Cardiac muscle cell (in vitro differentiated cells and primary cell): Measurements from ENCODE around the gene CHKB. TPM values are rescaled to one million over a fixed set of nuclear protein-coding genes. Genes with fewer than 3 reads are reported as not detected.
"Not testable (repeated sequence)": the region's sequence is repeated elsewhere in the genome, so short reads cannot be mapped to it uniquely, and the experiment has no call there.

ENCODE experiments used
- DNase-seq, 2 donors: peaks; one replicate each; pipeline versions ENCODE4 v3.0.0 to v3.0.0-alpha.2; 2010 to 2017; ENCODE audit warnings: low read depth in 1 of 2, low spot score in 1 of 2
- H3K27ac ChIP-seq: fragments of 200-600 bp; sonication (generic); 2 replicates; pipeline ENCODE4 v1.5.1; 2016
- H3K27me3 ChIP-seq: fragments of 200-600 bp; sonication (generic); 2 replicates; pipeline ENCODE4 v1.6.0; 2016; ENCODE audit warnings: control low read depth
- H3K36me3 ChIP-seq: fragments of 200-600 bp; sonication (generic); 2 replicates; pipeline ENCODE4 v1.5.1; 2016; ENCODE audit warnings: control low read depth
- H3K4me1 ChIP-seq: fragments of 200-600 bp; sonication (generic); 2 replicates; pipeline ENCODE4 v1.8.1; 2017; ENCODE audit warnings: low read depth, mild to moderate bottlenecking, mixed run types
- H3K4me3 ChIP-seq: fragments of 200-600 bp; sonication (generic); 2 replicates; pipeline ENCODE4 v1.5.1; 2016; ENCODE audit warnings: mild to moderate bottlenecking
- H3K9me3 ChIP-seq: fragments of 200-600 bp; sonication (generic); 2 replicates; pipeline ENCODE4 v1.5.1; 2017; ENCODE audit warnings: low read depth, mild to moderate bottlenecking, control low read depth
- polyA plus RNA-seq: library from polyadenylated mRNA; unstranded; fragments of >200 nt; fragmentation: Nextera tagmentation; extraction: Ambion mirVana; gene quantifications from 2 replicates; pipeline ENCODE4 v1.2.1, GENCODE V29; 2016
- total RNA-seq: library from RNA; depleted of rRNA; stranded (reverse); fragments of >200 nt; gene quantifications from 2 replicates; pipeline ENCODE4 v1.2.3, GENCODE V29; 2016
- TF ChIP-seq, protein P1 (sequence below): IDR thresholded peaks from 2 replicates; pipeline ENCODE4 v1.5.1; 2012; ENCODE audit warnings: low read depth, mild to moderate bottlenecking, low read length

The CHKB gene
- total and polyA plus RNA-seq, 2 experiments from 2014 or later: 73.4 to 100 TPM

DNA sequence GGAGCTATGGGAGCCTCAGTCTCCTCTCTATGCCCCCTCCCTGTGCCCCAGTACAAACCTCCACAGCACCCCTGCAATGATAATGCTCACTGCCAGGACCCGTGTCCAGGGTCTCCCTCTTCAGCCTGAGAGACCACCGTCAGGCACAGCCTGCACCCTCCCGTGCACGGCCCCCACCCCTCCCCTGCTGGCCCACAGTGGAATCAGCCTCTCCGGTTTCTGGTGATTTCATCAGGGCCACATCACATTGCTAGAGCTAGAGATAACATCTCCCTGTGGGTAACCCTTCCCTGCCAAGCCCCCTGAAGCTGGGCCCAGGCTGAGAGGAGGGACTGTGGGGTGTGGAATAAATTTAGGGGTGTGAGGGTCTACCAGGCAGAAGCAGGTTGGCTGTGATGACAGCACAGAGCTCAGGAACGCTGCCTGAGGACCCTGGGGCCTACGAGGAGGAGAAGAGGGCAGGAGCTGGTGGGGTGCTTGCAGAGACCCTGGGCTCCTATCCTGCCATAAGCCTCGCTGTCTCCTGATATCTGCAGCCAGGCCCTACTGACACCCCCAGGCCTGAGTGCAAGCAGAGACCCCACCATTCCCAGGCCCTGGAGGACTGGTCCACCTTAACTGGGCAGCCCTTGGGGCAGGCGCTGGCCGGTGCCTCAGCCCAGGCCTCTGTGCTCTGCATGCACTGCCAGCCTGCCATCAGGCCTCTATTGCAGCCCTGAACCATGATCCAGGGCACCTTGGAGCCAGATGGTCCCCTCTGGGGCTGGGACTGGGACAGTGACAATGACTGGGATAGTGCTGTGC lies 36.9 kb downstream of the CHKB start, which contains the start of gene KLHDC7B:
Gene KLHDC7B (plus strand): TSS at position 378 of the 804 bp plus-strand sequence. CDS start 345 bp downstream, at position 723.
- no peak for DNase-seq
- TF ChIP-seq, protein P1, sequence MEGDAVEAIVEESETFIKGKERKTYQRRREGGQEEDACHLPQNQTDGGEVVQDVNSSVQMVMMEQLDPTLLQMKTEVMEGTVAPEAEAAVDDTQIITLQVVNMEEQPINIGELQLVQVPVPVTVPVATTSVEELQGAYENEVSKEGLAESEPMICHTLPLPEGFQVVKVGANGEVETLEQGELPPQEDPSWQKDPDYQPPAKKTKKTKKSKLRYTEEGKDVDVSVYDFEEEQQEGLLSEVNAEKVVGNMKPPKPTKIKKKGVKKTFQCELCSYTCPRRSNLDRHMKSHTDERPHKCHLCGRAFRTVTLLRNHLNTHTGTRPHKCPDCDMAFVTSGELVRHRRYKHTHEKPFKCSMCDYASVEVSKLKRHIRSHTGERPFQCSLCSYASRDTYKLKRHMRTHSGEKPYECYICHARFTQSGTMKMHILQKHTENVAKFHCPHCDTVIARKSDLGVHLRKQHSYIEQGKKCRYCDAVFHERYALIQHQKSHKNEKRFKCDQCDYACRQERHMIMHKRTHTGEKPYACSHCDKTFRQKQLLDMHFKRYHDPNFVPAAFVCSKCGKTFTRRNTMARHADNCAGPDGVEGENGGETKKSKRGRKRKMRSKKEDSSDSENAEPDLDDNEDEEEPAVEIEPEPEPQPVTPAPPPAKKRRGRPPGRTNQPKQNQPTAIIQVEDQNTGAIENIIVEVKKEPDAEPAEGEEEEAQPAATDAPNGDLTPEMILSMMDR: peak; percentile 17
- Histone ChIP-seq H3K27me3 (peaks cover 7% of the 10 kb centered on the region), H3K36me3 (no peaks in the 10 kb centered on the region), H3K4me3 (no peak within 1 kb of the TSS), H3K4me1 (peaks cover 6% of the 10 kb centered on the region), H3K27ac (no peak within 1 kb of the TSS), H3K9me3 (no peaks in the 10 kb centered on the region)

DNA sequence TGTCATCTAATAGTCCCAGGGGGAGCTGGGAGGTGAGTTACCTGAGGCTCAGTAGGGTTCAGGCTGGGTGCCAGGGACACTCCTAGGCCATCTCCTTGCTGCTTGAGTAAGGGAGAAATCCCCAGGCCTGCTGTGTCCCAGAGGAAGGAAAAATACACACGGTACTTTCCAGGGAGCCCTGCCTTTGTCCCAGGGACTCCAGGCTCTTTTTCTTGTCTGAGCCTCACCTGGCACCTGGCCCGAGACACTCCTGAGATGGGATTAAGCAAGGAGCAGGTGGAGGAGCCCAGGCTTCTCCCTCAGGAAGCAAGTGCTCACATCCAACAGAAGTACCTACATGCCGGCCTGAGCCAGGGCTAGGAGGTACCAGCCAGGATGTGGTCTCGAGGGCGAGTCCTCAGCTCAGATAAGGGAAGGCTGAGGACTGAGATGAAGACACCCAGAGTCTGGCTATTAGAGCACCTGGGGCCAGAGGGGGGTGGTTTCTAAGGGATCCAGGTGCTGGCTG lies 37.8 kb downstream of the CHKB start:
- TF ChIP-seq, protein P1: no peak
- H3K4me1 ChIP-seq: peaks cover 6% of the 10 kb centered on the region
- DNase-seq: no peak
- H3K27ac ChIP-seq: no peak overlapping the region
- H3K4me3 ChIP-seq: no peak overlapping the region
- no peaks in the 10 kb centered on the region for H3K9me3 ChIP-seq
- no peaks in the 10 kb centered on the region for H3K36me3 ChIP-seq
- H3K27me3 ChIP-seq: peaks cover 7% of the 10 kb centered on the region

DNA sequence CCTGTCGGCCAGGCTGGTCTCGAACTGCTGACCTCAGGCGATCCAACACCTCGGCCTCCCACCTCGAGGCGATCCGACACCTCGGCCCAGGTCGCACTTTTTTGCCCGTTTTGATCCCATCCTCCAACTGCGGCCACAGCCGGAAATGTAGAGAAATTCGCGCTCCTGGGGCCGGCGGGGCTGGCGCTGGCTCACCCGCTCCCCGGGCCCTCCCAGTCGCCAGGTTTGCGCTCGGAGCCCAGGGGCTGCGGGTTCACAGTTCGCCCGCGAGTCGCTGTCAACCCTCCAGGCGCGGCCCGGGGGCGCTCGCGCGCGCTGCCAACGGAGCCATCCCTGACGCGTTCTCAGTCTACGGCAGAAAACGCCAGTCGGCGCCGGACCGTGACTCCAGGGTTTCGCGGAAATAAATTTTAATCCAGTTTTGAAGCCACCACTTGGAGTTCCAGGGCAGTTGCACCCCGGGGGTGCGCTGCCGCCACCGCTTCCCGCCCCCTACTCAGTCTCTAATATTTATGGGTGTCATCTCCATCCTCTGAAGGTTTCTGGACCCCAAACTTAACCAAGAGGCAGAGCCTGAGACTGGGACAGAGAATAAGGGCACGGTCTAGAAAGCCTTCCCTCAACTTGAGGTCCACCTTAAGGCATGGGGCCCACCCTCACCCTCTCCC lies 38.4 kb downstream of the CHKB start:
- H3K4me1 ChIP-seq: peaks cover 9% of the 10 kb centered on the region
- no peak overlapping the region for H3K27ac ChIP-seq
- H3K4me3 ChIP-seq: no peak overlapping the region
- H3K27me3 ChIP-seq: peaks cover 7% of the 10 kb centered on the region
- DNase-seq: peak; percentile 77 to 84
- H3K9me3 ChIP-seq: no peaks in the 10 kb centered on the region
- H3K36me3 ChIP-seq: no peaks in the 10 kb centered on the region
- TF ChIP-seq, protein P1: peak; percentile 68

DNA sequence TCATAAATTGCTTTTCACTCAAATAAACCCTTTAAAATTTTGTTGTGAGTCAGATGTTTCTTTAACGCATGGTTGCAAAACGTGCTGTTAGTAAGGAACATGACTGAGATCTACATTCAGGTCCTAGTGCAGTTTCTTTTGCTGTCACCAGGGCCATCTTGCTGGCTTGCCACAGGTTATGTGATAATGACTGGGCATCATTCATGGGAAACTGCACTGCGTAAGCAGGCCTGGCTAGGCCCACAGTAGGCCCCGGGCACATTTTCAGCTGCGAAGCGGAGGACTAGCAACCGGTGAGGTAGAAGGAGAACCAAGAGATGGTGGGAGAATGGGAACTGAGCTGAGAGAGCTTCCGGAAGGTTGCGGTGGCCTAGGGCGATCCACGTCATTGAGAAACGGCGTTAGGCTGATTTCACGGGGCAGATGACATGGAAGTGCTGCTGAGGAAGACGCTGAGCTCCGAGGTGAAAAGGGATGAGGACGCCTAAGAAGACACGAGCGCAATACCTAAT lies 40.2 kb downstream of the CHKB start:
- DNase-seq: no peak
- Histone ChIP-seq H3K9me3 (no peaks in the 10 kb centered on the region), H3K27ac (no peak overlapping the region), H3K4me3 (no peak overlapping the region), H3K4me1 (peaks cover 12% of the 10 kb centered on the region), H3K27me3 (peaks cover 7% of the 10 kb centered on the region), H3K36me3 (no peaks in the 10 kb centered on the region)
- TF ChIP-seq, protein P1: no peak

DNA sequence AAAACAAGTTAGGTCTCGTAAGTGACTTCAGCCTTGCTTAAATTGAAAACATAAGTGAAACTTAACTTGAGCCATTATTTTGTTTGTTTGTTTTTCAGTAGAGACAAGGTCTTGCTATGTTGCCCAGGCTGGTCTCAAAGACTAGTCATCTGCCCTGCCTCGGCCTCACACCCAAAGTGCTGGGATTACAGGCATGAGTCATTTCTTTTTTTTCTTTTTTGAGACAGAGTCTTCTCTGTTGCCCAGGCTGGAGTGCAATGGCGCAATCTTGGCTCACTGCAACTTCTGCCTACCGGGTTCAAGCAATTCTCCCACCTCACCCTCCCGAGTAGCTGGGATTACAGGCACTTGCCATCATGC lies 41.0 kb downstream of the CHKB start:
- H3K4me3 ChIP-seq, H3K36me3 ChIP-seq, H3K27me3 ChIP-seq, H3K9me3 ChIP-seq, H3K27ac ChIP-seq: not testable (repeated sequence)
- DNase-seq: peak in 1 of 2 donors; percentile 85
- peaks cover 12% of the 10 kb centered on the region for H3K4me1 ChIP-seq
